ENCODE data around the gene ZRANB3. TPM values are rescaled to one million over a fixed set of nuclear protein-coding genes. Genes with fewer than 3 reads are reported as not detected.

Gene ZRANB3
- total and polyA plus RNA-seq, 2 donors from 2014 or later: 3.6 to 6.4 TPM

DNA sequence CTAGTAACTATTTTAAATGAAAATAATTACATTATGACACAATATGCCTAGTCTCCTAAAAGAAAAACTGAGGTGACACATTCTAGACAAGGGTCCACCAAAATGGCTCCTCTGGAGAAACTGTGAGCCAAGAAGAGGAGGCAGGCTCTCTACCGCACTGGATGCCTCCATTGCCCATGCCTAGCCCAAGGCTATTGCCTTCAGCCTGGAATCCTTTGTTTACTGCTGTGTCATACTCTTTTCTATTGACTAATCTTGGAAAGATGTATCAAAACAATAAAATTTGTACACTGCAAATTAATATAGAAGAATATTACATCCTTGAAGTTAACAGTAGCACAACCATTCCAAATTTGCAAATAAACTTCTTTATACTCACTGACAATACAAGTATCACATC is 311.8 kb downstream of the ZRANB3 start:
- H3K9me3 ChIP-seq (ENCODE audit: control insufficient read depth in 2 of 3, insufficient read depth in 1 of 3, low read length in 3 of 3): no peaks in the 10 kb centered on the region
- H3K4me3 ChIP-seq (ENCODE audit: low read length in 3 of 3): no peak overlapping the region
- intact Hi-C loops (cut with DNase I): no loop called here
- FAIRE-seq (no peak), DNase-seq (no peak)
- H3K9ac ChIP-seq (ENCODE audit: low read length in 3 of 3): no peak overlapping the region
- TF ChIP-seq, protein P1, sequence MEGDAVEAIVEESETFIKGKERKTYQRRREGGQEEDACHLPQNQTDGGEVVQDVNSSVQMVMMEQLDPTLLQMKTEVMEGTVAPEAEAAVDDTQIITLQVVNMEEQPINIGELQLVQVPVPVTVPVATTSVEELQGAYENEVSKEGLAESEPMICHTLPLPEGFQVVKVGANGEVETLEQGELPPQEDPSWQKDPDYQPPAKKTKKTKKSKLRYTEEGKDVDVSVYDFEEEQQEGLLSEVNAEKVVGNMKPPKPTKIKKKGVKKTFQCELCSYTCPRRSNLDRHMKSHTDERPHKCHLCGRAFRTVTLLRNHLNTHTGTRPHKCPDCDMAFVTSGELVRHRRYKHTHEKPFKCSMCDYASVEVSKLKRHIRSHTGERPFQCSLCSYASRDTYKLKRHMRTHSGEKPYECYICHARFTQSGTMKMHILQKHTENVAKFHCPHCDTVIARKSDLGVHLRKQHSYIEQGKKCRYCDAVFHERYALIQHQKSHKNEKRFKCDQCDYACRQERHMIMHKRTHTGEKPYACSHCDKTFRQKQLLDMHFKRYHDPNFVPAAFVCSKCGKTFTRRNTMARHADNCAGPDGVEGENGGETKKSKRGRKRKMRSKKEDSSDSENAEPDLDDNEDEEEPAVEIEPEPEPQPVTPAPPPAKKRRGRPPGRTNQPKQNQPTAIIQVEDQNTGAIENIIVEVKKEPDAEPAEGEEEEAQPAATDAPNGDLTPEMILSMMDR (IDR thresholded peaks at IDR 0.05; ENCODE audit: borderline replicate concordance, extremely low read depth, insufficient read depth): no peak
- no peaks in the 10 kb centered on the region for H3K4me1 ChIP-seq (ENCODE audit: control insufficient read depth in 2 of 3, insufficient read depth in 2 of 3, low read depth in 1 of 3, low read length in 3 of 3)
- H3K27ac ChIP-seq (ENCODE audit: low read depth in 2 of 2, low read length in 2 of 2): no peak overlapping the region
- no peaks in the 10 kb centered on the region for H3K27me3 ChIP-seq (ENCODE audit: control insufficient read depth, insufficient read depth, low read length)
- no peaks in the 10 kb centered on the region for H3K36me3 ChIP-seq (ENCODE audit: control insufficient read depth in 2 of 3, insufficient read depth in 3 of 3, low read length in 3 of 3)

DNA sequence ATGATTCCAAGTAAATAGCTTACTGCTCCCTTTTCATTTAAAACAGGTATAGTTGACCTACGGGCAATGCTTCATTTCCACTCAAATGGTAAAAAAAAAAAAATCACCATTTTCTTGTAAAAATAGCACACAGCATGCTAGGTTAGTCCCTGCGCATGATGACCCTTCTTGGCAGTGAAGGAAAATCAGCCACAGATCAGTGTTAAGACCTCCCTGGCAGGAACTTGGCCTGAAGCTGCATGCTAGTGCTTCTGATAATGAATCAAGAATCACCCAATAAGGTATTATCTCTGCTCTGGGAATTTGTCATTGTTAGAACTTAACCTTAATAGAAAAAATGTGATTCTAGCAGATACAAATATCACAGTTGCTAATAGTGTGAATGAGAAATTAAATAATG is 312.6 kb downstream of the ZRANB3 start:
- no peak for DNase-seq
- H3K27me3 ChIP-seq (ENCODE audit: control insufficient read depth, insufficient read depth, low read length): no peaks in the 10 kb centered on the region
- FAIRE-seq: no peak
- no peaks in the 10 kb centered on the region for H3K36me3 ChIP-seq (ENCODE audit: control insufficient read depth in 2 of 3, insufficient read depth in 3 of 3, low read length in 3 of 3)
- H3K27ac ChIP-seq (ENCODE audit: low read depth in 2 of 2, low read length in 2 of 2): no peak overlapping the region
- intact Hi-C loops (cut with DNase I): no loop called here
- H3K9me3 ChIP-seq (ENCODE audit: control insufficient read depth in 2 of 3, insufficient read depth in 1 of 3, low read length in 3 of 3): no peaks in the 10 kb centered on the region
- no peaks in the 10 kb centered on the region for H3K4me1 ChIP-seq (ENCODE audit: control insufficient read depth in 2 of 3, insufficient read depth in 2 of 3, low read depth in 1 of 3, low read length in 3 of 3)
- H3K9ac ChIP-seq (ENCODE audit: low read length in 3 of 3): no peak overlapping the region
- TF ChIP-seq, protein P1 (IDR thresholded peaks at IDR 0.05; ENCODE audit: borderline replicate concordance, extremely low read depth, insufficient read depth): no peak
- no peak overlapping the region for H3K4me3 ChIP-seq (ENCODE audit: low read length in 3 of 3)

GRCh38 chr2:135212757-135213156 is 318.3 kb downstream of the ZRANB3 start:
- H3K9me3 ChIP-seq (ENCODE audit: control insufficient read depth in 2 of 3, insufficient read depth in 1 of 3, low read length in 3 of 3): no peaks in the 10 kb centered on the region
- no peak overlapping the region for H3K4me3 ChIP-seq (ENCODE audit: low read length in 3 of 3)
- no peaks in the 10 kb centered on the region for H3K27me3 ChIP-seq (ENCODE audit: control insufficient read depth, insufficient read depth, low read length)
- TF ChIP-seq, protein P1 (IDR thresholded peaks at IDR 0.05; ENCODE audit: borderline replicate concordance, extremely low read depth, insufficient read depth): no peak
- DNase-seq: no peak
- H3K36me3 ChIP-seq (ENCODE audit: control insufficient read depth in 2 of 3, insufficient read depth in 3 of 3, low read length in 3 of 3): no peaks in the 10 kb centered on the region
- intact Hi-C loops (cut with DNase I): no loop called here
- no peak overlapping the region for H3K9ac ChIP-seq (ENCODE audit: low read length in 3 of 3)
- no peaks in the 10 kb centered on the region for H3K4me1 ChIP-seq (ENCODE audit: control insufficient read depth in 2 of 3, insufficient read depth in 2 of 3, low read depth in 1 of 3, low read length in 3 of 3)
- no peak for FAIRE-seq
- H3K27ac ChIP-seq (ENCODE audit: low read depth in 2 of 2, low read length in 2 of 2): no peak overlapping the region

- Histone ChIP-seq H3K27me3 (ENCODE audit: control insufficient read depth, insufficient read depth, low read length) (no peaks in the 10 kb centered on the region), H3K36me3 (ENCODE audit: control insufficient read depth in 2 of 3, insufficient read depth in 3 of 3, low read length in 3 of 3) (peaks cover 0 to 2% (median 0%) of the 10 kb centered on the region in 3 donors), H3K4me1 (ENCODE audit: control insufficient read depth in 2 of 3, insufficient read depth in 2 of 3, low read depth in 1 of 3, low read length in 3 of 3) (no peaks in the 10 kb centered on the region), H3K4me3 (ENCODE audit: low read length in 3 of 3) (no peak overlapping the region), H3K9me3 (ENCODE audit: control insufficient read depth in 2 of 3, insufficient read depth in 1 of 3, low read length in 3 of 3) (no peaks in the 10 kb centered on the region), H3K27ac (ENCODE audit: low read depth in 2 of 2, low read length in 2 of 2) (no peak overlapping the region), H3K9ac (ENCODE audit: low read length in 3 of 3) (no peak overlapping the region)
- TF ChIP-seq, protein P1 (IDR thresholded peaks at IDR 0.05; ENCODE audit: borderline replicate concordance, extremely low read depth, insufficient read depth): no peak
- DNase-seq (peak in 2 of 5 donors; percentile 22 to 29), FAIRE-seq (no peak)
- intact Hi-C loops (cut with DNase I): no loop called here
Measured at GRCh38 chr2:135208016-135208415, 323.0 kb downstream of the ZRANB3 start.
